ENCODE measurements around the gene MALT1. TPM values are rescaled to one million over a fixed set of nuclear protein-coding genes. Genes with fewer than 3 reads are reported as not detected.

Gene MALT1, protein sequence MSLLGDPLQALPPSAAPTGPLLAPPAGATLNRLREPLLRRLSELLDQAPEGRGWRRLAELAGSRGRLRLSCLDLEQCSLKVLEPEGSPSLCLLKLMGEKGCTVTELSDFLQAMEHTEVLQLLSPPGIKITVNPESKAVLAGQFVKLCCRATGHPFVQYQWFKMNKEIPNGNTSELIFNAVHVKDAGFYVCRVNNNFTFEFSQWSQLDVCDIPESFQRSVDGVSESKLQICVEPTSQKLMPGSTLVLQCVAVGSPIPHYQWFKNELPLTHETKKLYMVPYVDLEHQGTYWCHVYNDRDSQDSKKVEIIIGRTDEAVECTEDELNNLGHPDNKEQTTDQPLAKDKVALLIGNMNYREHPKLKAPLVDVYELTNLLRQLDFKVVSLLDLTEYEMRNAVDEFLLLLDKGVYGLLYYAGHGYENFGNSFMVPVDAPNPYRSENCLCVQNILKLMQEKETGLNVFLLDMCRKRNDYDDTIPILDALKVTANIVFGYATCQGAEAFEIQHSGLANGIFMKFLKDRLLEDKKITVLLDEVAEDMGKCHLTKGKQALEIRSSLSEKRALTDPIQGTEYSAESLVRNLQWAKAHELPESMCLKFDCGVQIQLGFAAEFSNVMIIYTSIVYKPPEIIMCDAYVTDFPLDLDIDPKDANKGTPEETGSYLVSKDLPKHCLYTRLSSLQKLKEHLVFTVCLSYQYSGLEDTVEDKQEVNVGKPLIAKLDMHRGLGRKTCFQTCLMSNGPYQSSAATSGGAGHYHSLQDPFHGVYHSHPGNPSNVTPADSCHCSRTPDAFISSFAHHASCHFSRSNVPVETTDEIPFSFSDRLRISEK
- total RNA-seq (2013) = 59.9 TPM
- polyA plus RNA-seq (10 to 100 TPM; 18.3 to 24.9 (median 23.8) TPM), polyA minus RNA-seq (17.7 and 20.7 TPM in 2 replicates), total RNA-seq (93.1 to 528 (median 377) reads per million in 11 experiments)

GRCh38 chr18:58671111-58671631 lies at the start of gene MALT1:
MALT1 (plus strand) TSS chr18:58671465; CDS start chr18:58671644, 179 bp downstream.
- H3K36me3 ChIP-seq (replicated peaks in 1 of 2; ENCODE audit: control insufficient read depth in 1 of 2, insufficient read depth in 2 of 2, low read length in 2 of 2) = peaks cover 0 to 16% of the 10 kb centered on the region in 2 donors
- whole genome bisulfite sequencing (ENCODE audit: insufficient coverage) = under 1% methylated on average over 56 of the region's 60 CpGs
- peaks cover 34 to 50% of the 10 kb centered on the region in 2 donors for H3K4me1 ChIP-seq (ENCODE audit: control insufficient read depth in 1 of 2, insufficient read depth in 2 of 2, low read length in 2 of 2)
- peak within 1 kb of the TSS; percentile 78 to 98 (median 93) for H3K4me3 ChIP-seq (replicated peaks in 1 of 3; ENCODE audit: low read depth in 2 of 3, low read length in 3 of 3)
- TF ChIP-seq CTCF (IDR thresholded peaks at IDR 0.05) = no peak
- H3K27ac ChIP-seq (ENCODE audit: low read depth in 1 of 2, low read length in 2 of 2) = peak within 1 kb of the TSS; percentile 86 to 90
- H3K79me2 ChIP-seq (ENCODE audit: insufficient read depth, low read length) = peaks cover 46% of the 10 kb centered on the region
- Mint-ChIP-seq H3K9me3 (no peaks in the 10 kb centered on the region), H3K4me3 (peak within 1 kb of the TSS; percentile 96 to 97), H3K36me3 (peaks cover 19 to 24% of the 10 kb centered on the region in 2 donors), H3K4me1 (peaks cover 53% of the 10 kb centered on the region), H3K27ac (peak within 1 kb of the TSS; percentile 95 to 99 (median 97)), H3K27me3 (ENCODE audit: low read depth in 3 of 3) (peaks cover 1 to 3% (median 3%) of the 10 kb centered on the region in 3 donors)
- H4K20me1 ChIP-seq (ENCODE audit: insufficient read depth, low read length) = peaks cover 43% of the 10 kb centered on the region
- H2AFZ ChIP-seq (ENCODE audit: insufficient read depth, low read depth, low read length, poor library complexity, severe bottlenecking) = peak within 1 kb of the TSS; percentile 54
- no peaks in the 10 kb centered on the region for H3K9me3 ChIP-seq (replicated peaks in 1 of 2; ENCODE audit: control insufficient read depth in 1 of 2, insufficient read depth in 1 of 2, low read length in 2 of 2)
- peak within 1 kb of the TSS; percentile 97 for H3K9ac ChIP-seq (ENCODE audit: insufficient read depth, low read length, poor library complexity, severe bottlenecking)
- H3K4me2 ChIP-seq (replicated peaks; ENCODE audit: extremely low read depth, low read length, poor library complexity, severe bottlenecking) = peak within 1 kb of the TSS; percentile 91
- intact Hi-C loops (cut with micrococcal nuclease) = loop anchor here (5.0 kb wide), 2 partner anchors 139 to 144 kb away; no protein-coding TSS in a partner anchor
- no peaks in the 10 kb centered on the region for H3K27me3 ChIP-seq (ENCODE audit: control insufficient read depth in 2 of 2, insufficient read depth in 2 of 2, low read length in 2 of 2)
- peak; percentile 90 to 92 (median 90) for DNase-seq

- peaks cover 3 to 10% (median 8%) of the 10 kb centered on the region in 3 donors for H3K27me3 Mint-ChIP-seq (ENCODE audit: low read depth in 3 of 3)
- no peaks in the 10 kb centered on the region for H3K4me1 Mint-ChIP-seq
- H3K4me3 Mint-ChIP-seq = no peak overlapping the region
- DNase-seq = no peak
- Histone ChIP-seq H3K9me3 (replicated peaks in 1 of 2; ENCODE audit: control insufficient read depth in 1 of 2, insufficient read depth in 1 of 2, low read length in 2 of 2) (no peaks in the 10 kb centered on the region), H3K36me3 (replicated peaks in 1 of 2; ENCODE audit: control insufficient read depth in 1 of 2, insufficient read depth in 2 of 2, low read length in 2 of 2) (no peaks in the 10 kb centered on the region), H2AFZ (ENCODE audit: insufficient read depth, low read depth, low read length, poor library complexity, severe bottlenecking) (no peak overlapping the region), H3K27me3 (ENCODE audit: control insufficient read depth in 2 of 2, insufficient read depth in 2 of 2, low read length in 2 of 2) (peaks cover 0 to 2% of the 10 kb centered on the region in 2 donors), H3K4me3 (replicated peaks in 1 of 3; ENCODE audit: low read depth in 2 of 3, low read length in 3 of 3) (no peak overlapping the region), H3K9ac (ENCODE audit: insufficient read depth, low read length, poor library complexity, severe bottlenecking) (no peak overlapping the region), H3K4me1 (ENCODE audit: control insufficient read depth in 1 of 2, insufficient read depth in 2 of 2, low read length in 2 of 2) (no peaks in the 10 kb centered on the region), H3K27ac (ENCODE audit: low read depth in 1 of 2, low read length in 2 of 2) (no peak overlapping the region), H3K4me2 (replicated peaks; ENCODE audit: extremely low read depth, low read length, poor library complexity, severe bottlenecking) (no peak overlapping the region), H3K79me2 (ENCODE audit: insufficient read depth, low read length) (no peaks in the 10 kb centered on the region), H4K20me1 (ENCODE audit: insufficient read depth, low read length) (no peaks in the 10 kb centered on the region)
- no peak overlapping the region for H3K27ac Mint-ChIP-seq
- peaks cover 0 to 4% (median 0%) of the 10 kb centered on the region in 7 donors for H3K9me3 Mint-ChIP-seq
- intact Hi-C loops (cut with micrococcal nuclease) = no loop called here
- H3K36me3 Mint-ChIP-seq = no peaks in the 10 kb centered on the region
- TF ChIP-seq CTCF (IDR thresholded peaks at IDR 0.05) = no peak
- WGBS (ENCODE audit: insufficient coverage) = 94% methylated on average over 5 of the region's 6 CpGs
These were observed 47.3 kb upstream of the MALT1 start for GRCh38 chr18:58624011-58624410.

Measured in CD14-positive monocyte (primary cell).